Cardiac muscle cell (in vitro differentiated cells and primary cell): ENCODE data around the gene ARHGAP26. TPM values are rescaled to one million over a fixed set of nuclear protein-coding genes. Genes with fewer than 3 reads are reported as not detected.

Source experiments
- DNase-seq, 2 donors: peaks; one replicate each; pipeline versions ENCODE4 v3.0.0 to v3.0.0-alpha.2; 2010 to 2017; ENCODE audit warnings: low read depth in 1 of 2, low spot score in 1 of 2
- H3K27ac ChIP-seq: fragments of 200-600 bp; sonication (generic); 2 replicates; pipeline ENCODE4 v1.5.1; 2016
- H3K27me3 ChIP-seq: fragments of 200-600 bp; sonication (generic); 2 replicates; pipeline ENCODE4 v1.6.0; 2016; ENCODE audit warnings: control low read depth
- H3K36me3 ChIP-seq: fragments of 200-600 bp; sonication (generic); 2 replicates; pipeline ENCODE4 v1.5.1; 2016; ENCODE audit warnings: control low read depth
- H3K4me1 ChIP-seq: fragments of 200-600 bp; sonication (generic); 2 replicates; pipeline ENCODE4 v1.8.1; 2017; ENCODE audit warnings: low read depth, mild to moderate bottlenecking, mixed run types
- H3K4me3 ChIP-seq: fragments of 200-600 bp; sonication (generic); 2 replicates; pipeline ENCODE4 v1.5.1; 2016; ENCODE audit warnings: mild to moderate bottlenecking
- H3K9me3 ChIP-seq: fragments of 200-600 bp; sonication (generic); 2 replicates; pipeline ENCODE4 v1.5.1; 2017; ENCODE audit warnings: low read depth, mild to moderate bottlenecking, control low read depth
- CTCF ChIP-seq: IDR thresholded peaks from 2 replicates; pipeline ENCODE4 v1.5.1; 2012; ENCODE audit warnings: low read depth, mild to moderate bottlenecking, low read length
- polyA plus RNA-seq: library from polyadenylated mRNA; unstranded; fragments of >200 nt; fragmentation: Nextera tagmentation; extraction: Ambion mirVana; gene quantifications from 2 replicates; pipeline ENCODE4 v1.2.1, GENCODE V29; 2016
- total RNA-seq: library from RNA; depleted of rRNA; stranded (reverse); fragments of >200 nt; gene quantifications from 2 replicates; pipeline ENCODE4 v1.2.3, GENCODE V29; 2016

Gene ARHGAP26
- total and polyA plus RNA-seq, 2 experiments from 2014 or later, result 12.7 to 16.2 TPM

DNA sequence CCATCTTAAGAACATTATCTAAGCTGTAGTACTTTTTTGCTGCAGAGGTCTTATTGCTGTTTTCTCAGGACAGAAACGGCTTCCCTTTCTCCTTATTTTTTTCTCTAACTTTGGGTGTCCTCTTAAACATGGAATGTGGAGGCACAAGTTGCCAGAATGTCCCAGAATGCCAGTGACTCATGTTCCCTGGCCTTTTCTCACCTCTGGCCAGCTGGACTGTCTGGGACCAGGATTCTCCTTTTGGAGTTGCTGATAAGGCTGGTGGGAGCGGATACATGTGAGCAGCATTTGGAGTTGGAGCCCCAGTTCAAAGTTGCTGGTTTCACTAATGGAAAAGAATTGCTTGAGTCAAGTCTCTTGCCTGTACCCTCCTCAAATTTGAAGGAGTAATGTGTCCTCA, 112.8 kb downstream of the ARHGAP26 start:
- DNase-seq, result peak in 1 of 2 donors; percentile 71

GRCh38 chr5:142883438-142883837, 113.3 kb downstream of the ARHGAP26 start:
- Histone ChIP-seq H3K27ac (no peak overlapping the region), H3K36me3 (no peaks in the 10 kb centered on the region), H3K27me3 (no peaks in the 10 kb centered on the region), H3K4me3 (no peak overlapping the region), H3K9me3 (no peaks in the 10 kb centered on the region), H3K4me1 (peaks cover 12% of the 10 kb centered on the region)
- TF ChIP-seq CTCF, result no peak
- no peak for DNase-seq

More for the DNA sequence above, 112.8 kb downstream of the ARHGAP26 start:
- H3K9me3 ChIP-seq, result no peaks in the 10 kb centered on the region
- H3K27me3 ChIP-seq, result no peaks in the 10 kb centered on the region
- TF ChIP-seq CTCF, result no peak
- H3K36me3 ChIP-seq, result no peaks in the 10 kb centered on the region
- H3K4me3 ChIP-seq, result no peak overlapping the region
- no peak overlapping the region for H3K27ac ChIP-seq
- H3K4me1 ChIP-seq, result peaks cover 12% of the 10 kb centered on the region

- Histone ChIP-seq H3K27ac (no peak overlapping the region), H3K36me3 (no peaks in the 10 kb centered on the region)
- DNase-seq, result no peak
Measured at GRCh38 chr5:142884029-142884428, 113.9 kb downstream of the ARHGAP26 start.

GRCh38 chr5:142886211-142886610, 116.0 kb downstream of the ARHGAP26 start:
- no peak overlapping the region for H3K27ac ChIP-seq
- H3K9me3 ChIP-seq, result no peaks in the 10 kb centered on the region
- no peaks in the 10 kb centered on the region for H3K36me3 ChIP-seq
- no peaks in the 10 kb centered on the region for H3K27me3 ChIP-seq
- peak in 1 of 2 donors; percentile 35 for DNase-seq
- peaks cover 12% of the 10 kb centered on the region for H3K4me1 ChIP-seq
- H3K4me3 ChIP-seq, result no peak overlapping the region
- no peak for TF ChIP-seq CTCF

More at GRCh38 chr5:142884029-142884428, 113.9 kb downstream of the ARHGAP26 start:
- Histone ChIP-seq H3K4me1 (peaks cover 12% of the 10 kb centered on the region), H3K4me3 (no peak overlapping the region), H3K9me3 (no peaks in the 10 kb centered on the region), H3K27me3 (no peaks in the 10 kb centered on the region)
- no peak for TF ChIP-seq CTCF

GRCh38 chr5:142886956-142887355, 116.8 kb downstream of the ARHGAP26 start:
- no peak for TF ChIP-seq CTCF
- Histone ChIP-seq H3K36me3 (no peaks in the 10 kb centered on the region), H3K4me3 (no peak overlapping the region), H3K27me3 (no peaks in the 10 kb centered on the region), H3K9me3 (no peaks in the 10 kb centered on the region), H3K27ac (no peak overlapping the region), H3K4me1 (peaks cover 7% of the 10 kb centered on the region)
- DNase-seq, result no peak
